HUES6 (cell line): ENCODE data around the gene TNS2.

Experiments used
- H3K27ac ChIP-seq: 2 replicates; pipeline ENCODE4 v1.7.0; 2013; ENCODE audit warnings: low read depth, mild to moderate bottlenecking, low read length, inconsistent platforms
- H3K27me3 ChIP-seq: 2 replicates; pipeline ENCODE4 v1.6.1; 2013; ENCODE audit warnings: low read length; ENCODE audit not compliant: control insufficient read depth, insufficient read depth
- H3K36me3 ChIP-seq: 2 replicates; pipeline ENCODE4 v1.6.1; 2013; ENCODE audit warnings: low read length; ENCODE audit not compliant: control insufficient read depth, insufficient read depth
- H3K4me1 ChIP-seq: 2 replicates; pipeline ENCODE4 v1.6.1; 2013; ENCODE audit warnings: low read length; ENCODE audit not compliant: control insufficient read depth, insufficient read depth
- H3K4me3 ChIP-seq: 2 replicates; pipeline ENCODE4 v1.5.1; 2013; ENCODE audit warnings: low read depth, low read length
- H3K9ac ChIP-seq: one replicate; pipeline ENCODE4 v1.6.1; 2013; ENCODE audit warnings: mild to moderate bottlenecking, low read length
- H3K9me3 ChIP-seq: 2 replicates; pipeline ENCODE4 v1.6.1; 2013; ENCODE audit warnings: low read depth, low read length; ENCODE audit not compliant: control insufficient read depth, insufficient read depth

Gene TNS2

GRCh38 chr12:53059434-53060063, 9.7 kb downstream of the TNS2 start:
- H3K36me3 ChIP-seq = peaks cover 6% of the 10 kb centered on the region; the same call in 1 of the 2 replicates
- no peak overlapping the region for H3K27ac ChIP-seq
- H3K27me3 ChIP-seq = peaks cover 11% of the 10 kb centered on the region; the same call in 1 of the 2 replicates
- no peak overlapping the region for H3K9ac ChIP-seq
- H3K4me3 ChIP-seq = no peak overlapping the region
- H3K4me1 ChIP-seq = 0 out of 2 replicates have a peak, but pooled peaks cover 3% of the 10 kb centered on the region
- H3K9me3 ChIP-seq = no peaks in the 10 kb centered on the region

- Histone ChIP-seq H3K4me3 (no peak overlapping the region), H3K9ac (no peak overlapping the region), H3K36me3 (peaks cover 6% of the 10 kb centered on the region; the same call in 1 of the 2 replicates), H3K4me1 (no peaks in the 10 kb centered on the region), H3K27ac (no peak overlapping the region), H3K27me3 (peaks cover 11% of the 10 kb centered on the region; the same call in 1 of the 2 replicates), H3K9me3 (no peaks in the 10 kb centered on the region)
Measured at GRCh38 chr12:53060064-53060720, 10.3 kb downstream of the TNS2 start.

DNA sequence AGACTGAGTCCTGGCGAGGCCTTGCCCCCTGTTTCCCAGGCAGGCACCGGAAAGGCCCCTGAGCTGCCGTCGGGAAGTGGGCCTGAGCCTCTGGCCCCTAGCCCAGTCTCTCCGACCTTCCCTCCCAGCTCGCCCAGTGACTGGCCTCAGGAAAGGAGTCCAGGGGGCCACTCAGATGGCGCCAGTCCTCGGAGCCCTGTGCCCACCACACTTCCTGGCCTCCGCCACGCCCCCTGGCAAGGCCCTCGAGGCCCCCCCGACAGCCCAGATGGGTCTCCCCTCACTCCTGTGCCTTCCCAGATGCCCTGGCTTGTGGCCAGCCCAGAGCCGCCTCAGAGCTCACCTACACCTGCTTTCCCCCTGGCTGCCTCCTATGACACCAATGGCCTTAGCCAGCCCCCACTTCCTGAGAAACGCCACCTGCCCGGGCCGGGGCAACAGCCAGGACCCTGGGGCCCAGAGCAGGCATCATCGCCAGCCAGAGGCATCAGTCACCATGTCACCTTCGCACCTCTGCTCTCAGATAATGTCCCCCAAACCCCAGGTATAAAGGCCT, 10.9 kb downstream of the TNS2 start:
- H3K9me3 ChIP-seq = no peaks in the 10 kb centered on the region
- no peaks in the 10 kb centered on the region for H3K4me1 ChIP-seq
- peaks cover 6% of the 10 kb centered on the region for H3K36me3 ChIP-seq
- H3K27ac ChIP-seq = no peak overlapping the region
- no peak overlapping the region for H3K9ac ChIP-seq
- H3K4me3 ChIP-seq = no peak overlapping the region
- peaks cover 11% of the 10 kb centered on the region; the same call in 1 of the 2 replicates for H3K27me3 ChIP-seq

- Histone ChIP-seq H3K27me3 (peaks cover 13% of the 10 kb centered on the region; the same call in 1 of the 2 replicates), H3K9me3 (no peaks in the 10 kb centered on the region), H3K27ac (no peak overlapping the region), H3K4me1 (peaks cover 5% of the 10 kb centered on the region; the same call in 1 of the 2 replicates), H3K9ac (no peak overlapping the region), H3K4me3 (no peak overlapping the region), H3K36me3 (peaks cover 6% of the 10 kb centered on the region)
Measured at GRCh38 chr12:53061404-53062010, 11.6 kb downstream of the TNS2 start.

- H3K4me3 ChIP-seq = no peak overlapping the region
- H3K9ac ChIP-seq = no peak overlapping the region
- peaks cover 13% of the 10 kb centered on the region; the same call in 1 of the 2 replicates for H3K27me3 ChIP-seq
- H3K27ac ChIP-seq = no peak overlapping the region
- no peaks in the 10 kb centered on the region for H3K9me3 ChIP-seq
- H3K36me3 ChIP-seq = peaks cover 6% of the 10 kb centered on the region
- H3K4me1 ChIP-seq = peaks cover 6% of the 10 kb centered on the region; the same call in 1 of the 2 replicates
Measured at GRCh38 chr12:53062011-53062961, 12.4 kb downstream of the TNS2 start.

DNA sequence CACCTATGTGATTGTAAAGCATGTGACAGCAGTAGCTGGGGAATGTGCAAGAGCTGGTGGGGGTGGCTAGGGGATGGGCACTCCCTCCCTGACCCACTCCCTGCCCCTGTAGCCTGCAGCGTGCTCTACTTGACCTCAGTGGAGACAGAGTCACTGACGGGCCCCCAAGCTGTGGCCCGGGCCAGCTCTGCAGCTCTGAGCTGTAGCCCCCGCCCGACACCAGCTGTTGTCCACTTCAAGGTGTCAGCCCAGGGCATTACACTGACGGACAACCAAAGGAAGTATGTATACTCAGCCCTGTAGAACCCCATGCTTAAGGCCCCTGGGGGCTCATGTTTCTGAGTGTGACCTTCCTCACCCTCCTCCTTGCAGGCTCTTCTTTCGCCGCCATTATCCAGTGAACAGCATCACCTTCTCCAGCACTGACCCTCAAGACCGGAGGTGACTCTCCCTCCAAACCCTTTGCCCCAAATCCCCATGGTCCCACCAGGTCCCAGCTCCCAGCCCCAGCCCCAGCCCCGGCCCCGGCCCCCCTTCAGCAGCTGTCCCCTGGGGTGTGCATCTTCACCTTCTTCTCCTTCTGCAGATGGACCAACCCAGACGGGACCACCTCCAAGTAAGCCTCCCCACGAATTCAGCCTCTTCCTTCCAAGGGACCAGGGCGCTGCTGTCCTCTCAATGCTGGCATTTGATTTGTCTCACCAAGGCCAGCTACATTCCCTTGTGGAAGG, 13.3 kb downstream of the TNS2 start:
- H3K4me1 ChIP-seq = peaks cover 6% of the 10 kb centered on the region; the same call in 1 of the 2 replicates
- no peak overlapping the region for H3K9ac ChIP-seq
- no peak overlapping the region for H3K4me3 ChIP-seq
- H3K36me3 ChIP-seq = peaks cover 6% of the 10 kb centered on the region
- no peaks in the 10 kb centered on the region for H3K9me3 ChIP-seq
- H3K27me3 ChIP-seq = 0 out of 2 replicates have a peak, but pooled peaks cover 8% of the 10 kb centered on the region
- no peak overlapping the region for H3K27ac ChIP-seq

DNA sequence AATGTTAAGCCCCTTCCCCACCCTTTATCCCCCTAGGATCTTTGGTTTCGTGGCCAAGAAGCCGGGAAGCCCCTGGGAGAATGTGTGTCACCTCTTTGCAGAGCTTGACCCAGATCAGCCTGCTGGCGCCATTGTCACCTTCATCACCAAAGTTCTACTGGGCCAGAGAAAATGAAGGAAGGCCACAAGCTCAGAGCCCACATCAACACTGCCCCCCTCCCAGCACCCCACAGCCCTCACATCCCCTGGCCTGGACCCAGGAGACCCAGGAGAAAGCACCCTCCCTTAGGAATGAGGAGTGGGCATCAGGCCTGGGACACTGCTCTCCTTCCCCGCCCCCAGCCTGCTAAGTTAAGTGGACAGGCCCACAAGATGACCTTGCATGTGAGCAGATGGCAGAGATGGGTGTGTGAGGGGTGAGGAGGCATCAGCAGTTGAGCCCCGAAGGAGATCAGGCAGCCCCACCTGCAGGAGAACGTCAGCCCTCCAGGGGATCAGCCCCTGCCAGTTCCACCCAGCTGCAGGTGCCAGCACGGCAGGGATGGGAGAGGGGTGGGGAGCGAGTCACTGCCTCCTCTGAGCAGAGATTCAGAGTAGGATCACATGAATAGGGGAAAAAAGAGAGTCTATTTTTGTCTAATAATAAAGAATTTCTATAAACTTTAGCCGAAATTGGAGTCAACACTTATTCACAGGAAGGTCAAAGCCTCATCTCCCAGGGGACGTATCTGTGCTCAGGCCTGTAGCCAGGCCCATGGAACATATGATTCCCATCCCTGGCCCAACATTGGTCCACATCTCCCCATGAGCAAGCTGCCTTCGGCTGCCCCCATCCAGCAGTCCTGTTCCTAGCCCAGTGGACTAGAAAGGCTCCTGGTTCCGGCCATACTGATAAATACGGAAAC, 14.1 kb downstream of the TNS2 start:
- Histone ChIP-seq H3K4me3 (no peak overlapping the region), H3K27ac (no peak overlapping the region), H3K4me1 (peaks cover 11% of the 10 kb centered on the region; the same call in 1 of the 2 replicates), H3K27me3 (0 out of 2 replicates have a peak, but pooled peaks cover 6% of the 10 kb centered on the region), H3K36me3 (peaks cover 6% of the 10 kb centered on the region), H3K9me3 (no peaks in the 10 kb centered on the region), H3K9ac (no peak overlapping the region)

DNA sequence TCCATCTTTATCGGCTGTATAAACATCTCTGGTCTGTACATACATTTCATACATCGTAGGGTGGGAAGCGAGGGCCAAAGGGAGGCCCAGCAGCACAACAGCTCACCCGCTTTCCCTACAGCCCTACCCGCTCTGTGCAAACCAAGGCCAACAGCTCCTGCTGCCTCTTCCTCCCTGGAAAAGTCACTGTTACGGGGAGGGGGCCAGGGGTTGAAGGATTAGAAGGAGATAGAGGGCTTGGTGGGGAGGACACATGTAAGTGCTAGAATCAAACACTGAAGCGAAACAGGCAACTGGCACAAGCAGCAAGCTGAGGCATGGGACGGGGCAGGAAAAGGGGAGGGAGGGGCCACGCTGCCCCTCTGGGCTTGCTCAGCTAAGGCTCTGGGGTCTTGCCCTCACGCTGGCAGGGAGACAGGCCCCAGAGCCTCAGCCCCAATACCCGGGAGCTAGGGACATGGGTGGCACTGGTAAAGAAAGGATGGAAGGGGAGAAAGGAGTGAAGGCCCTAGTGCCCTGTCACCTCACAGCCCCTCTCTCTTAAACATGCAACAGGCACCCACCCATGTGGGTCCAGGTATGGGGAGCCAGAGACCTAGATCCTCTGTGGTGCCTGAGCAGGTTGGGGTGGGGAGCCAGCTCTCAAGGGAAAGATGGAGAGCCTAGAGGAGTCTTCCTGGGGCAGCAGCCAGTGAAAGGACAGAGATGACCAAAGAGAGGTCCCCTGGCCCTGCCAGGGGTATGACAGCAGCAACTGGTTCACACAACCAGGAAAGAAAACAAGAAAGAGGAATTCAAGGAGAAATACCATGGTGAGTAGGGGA, 15.0 kb downstream of the TNS2 start:
- Histone ChIP-seq H3K9ac (no peak overlapping the region), H3K27ac (no peak overlapping the region), H3K9me3 (no peaks in the 10 kb centered on the region), H3K4me3 (no peak overlapping the region), H3K36me3 (peaks cover 6% of the 10 kb centered on the region), H3K27me3 (0 out of 2 replicates have a peak, but pooled peaks cover 5% of the 10 kb centered on the region), H3K4me1 (peaks cover 20% of the 10 kb centered on the region)

- H3K4me3 ChIP-seq = no peak overlapping the region
- peaks cover 27% of the 10 kb centered on the region for H3K4me1 ChIP-seq
- H3K27me3 ChIP-seq = 0 out of 2 replicates have a peak, but pooled peaks cover 2% of the 10 kb centered on the region
- H3K27ac ChIP-seq = no peak overlapping the region
- H3K9ac ChIP-seq = no peak overlapping the region
- no peaks in the 10 kb centered on the region for H3K9me3 ChIP-seq
- peaks cover 6% of the 10 kb centered on the region for H3K36me3 ChIP-seq
Measured at GRCh38 chr12:53065470-53065869, 15.6 kb downstream of the TNS2 start.
